ENCODE measurements around the gene THEMIS. TPM values are rescaled to one million over a fixed set of nuclear protein-coding genes. Genes with fewer than 3 reads are reported as not detected.

Gene THEMIS
- total and polyA plus RNA-seq, 2 experiments from 2014 or later: not detected

DNA sequence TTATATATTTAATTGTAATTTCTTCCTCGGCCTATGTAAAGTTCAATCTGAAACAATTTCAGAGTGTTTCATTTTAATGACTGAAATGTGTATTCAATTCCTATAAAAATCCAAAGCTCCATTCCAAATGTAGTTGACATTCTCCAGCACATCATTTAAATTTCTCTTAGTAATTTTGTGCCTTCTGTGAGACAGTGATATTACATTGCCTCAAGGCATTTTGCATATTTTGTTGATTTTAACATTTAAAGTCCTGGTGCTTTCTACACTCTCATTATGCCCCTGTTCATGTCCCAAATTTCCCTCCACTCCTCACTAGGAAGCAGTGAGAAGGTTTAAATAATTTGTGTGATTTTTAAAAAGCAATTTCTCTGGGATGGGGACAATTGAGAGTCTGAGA, 34.1 kb upstream of the THEMIS start (continued):
- no peak for TF ChIP-seq REST (IDR thresholded peaks at IDR 0.05; ENCODE audit: unreplicated experiment)
- no peak for TF ChIP-seq CREB1 (CRISPR knock-in tag; IDR thresholded peaks at IDR 0.05; ENCODE audit: low read depth)
- no peak for TF ChIP-seq NANOG (IDR thresholded peaks at IDR 0.05; ENCODE audit: borderline replicate concordance)
- no peak for TF ChIP-seq EZH2 (IDR thresholded peaks at IDR 0.05; ENCODE audit: low read depth, unreplicated experiment)
- no peak for TF ChIP-seq ZNF114 (CRISPR knock-in tag; IDR thresholded peaks at IDR 0.05)

GRCh38 chr6:127933852-127934840, 33.3 kb upstream of the THEMIS start:
- Mint-ChIP-seq H3K4me1 (peaks cover 4% of the 10 kb centered on the region; the same call in 1 of the 3 replicates), H3K27me3 (ENCODE audit: insufficient read depth, low read depth, poor library complexity) (no peaks in the 10 kb centered on the region), H3K36me3 (ENCODE audit: low read depth) (peaks cover 14% of the 10 kb centered on the region), H3K27ac (no peak overlapping the region), H3K9me3 (peaks cover 21% of the 10 kb centered on the region), H3K4me3 (no peak overlapping the region)
- 0 out of 2 replicates have a peak, but pooled peaks cover 7% of the 10 kb centered on the region for H3K36me3 ChIP-seq (ENCODE audit: insufficient read depth)
- H3K4me3 ChIP-seq: no peak overlapping the region
- H3K4me2 ChIP-seq: no peak overlapping the region
- H3K27me3 ChIP-seq (ENCODE audit: insufficient read depth): no peaks in the 10 kb centered on the region
- no peaks in the 10 kb centered on the region for H3F3A ChIP-seq (replicated peaks; ENCODE audit: low read depth)
- no peaks in the 10 kb centered on the region for H3K79me2 ChIP-seq (replicated peaks; ENCODE audit: insufficient read depth)
- H4K20me1 ChIP-seq (replicated peaks; ENCODE audit: insufficient read depth): no peaks in the 10 kb centered on the region
- no peaks in the 10 kb centered on the region for H3K9me2 ChIP-seq (ENCODE audit: insufficient read depth)
- no peak for ATAC-seq
- no peak overlapping the region for H3K27ac ChIP-seq (ENCODE audit: low read depth)
- no peaks in the 10 kb centered on the region for H3K4me1 ChIP-seq (ENCODE audit: insufficient read depth)
- no peak overlapping the region for H2AFZ ChIP-seq
- no peak for DNase-seq (ENCODE audit: low spot score)
- TF ChIP-seq STAT1 (IDR thresholded peaks at IDR 0.05; ENCODE audit: unreplicated experiment) (no peak), CTCF (conservative IDR thresholded peaks at IDR 0.05; ENCODE audit: low read depth in 2 of 2) (no peak), NANOG (IDR thresholded peaks at IDR 0.05; ENCODE audit: borderline replicate concordance) (no peak), ZNF114 (CRISPR knock-in tag; IDR thresholded peaks at IDR 0.05) (no peak), EZH2 (IDR thresholded peaks at IDR 0.05; ENCODE audit: low read depth, unreplicated experiment) (no peak), POLR2AphosphoS5 (IDR thresholded peaks at IDR 0.05; ENCODE audit: low read depth) (no peak), ZNF331 (CRISPR knock-in tag; IDR thresholded peaks at IDR 0.05; ENCODE audit: low read depth) (no peak), CREB1 (CRISPR knock-in tag; IDR thresholded peaks at IDR 0.05; ENCODE audit: low read depth) (no peak), REST (IDR thresholded peaks at IDR 0.05; ENCODE audit: unreplicated experiment) (no peak)
